Left renal cortex interstitium (tissue), 4 donors: ENCODE results near the gene GOT1. TPM values are rescaled to one million over a fixed set of nuclear protein-coding genes. Genes with fewer than 3 reads are reported as not detected.

Experiments used
- DNase-seq, 4 donors: peaks; one replicate each; pipeline ENCODE4 v3.0.0-alpha.2; 2013; ENCODE audit warnings: low read depth in 4 of 4, low spot score in 2 of 4, missing footprints in 1 of 4
- polyA plus RNA-seq, 4 donors: library from polyadenylated mRNA; unstranded; fragments of 120-200 nt; gene quantifications; one replicate each; pipeline ENCODE4 v1.2.1, GENCODE V29; 2013; ENCODE audit not compliant: insufficient read length in 4 of 4

The GOT1 gene
- polyA plus RNA-seq, 4 donors, result 73.5 to 92.3 (median 84.3) TPM

- no peak for DNase-seq
Observed at GRCh38 chr10:99399664-99400063, 30.8 kb downstream of the GOT1 start.

GRCh38 chr10:99396471-99396870 is 34.0 kb downstream of the GOT1 start:
- DNase-seq, result no peak

GRCh38 chr10:99395750-99396445 is 34.5 kb downstream of the GOT1 start:
- DNase-seq, result no peak

GRCh38 chr10:99394761-99395386 is 35.5 kb downstream of the GOT1 start:
- no peak for DNase-seq

- no peak for DNase-seq
Observed at GRCh38 chr10:99394256-99394655, 36.2 kb downstream of the GOT1 start.

GRCh38 chr10:99393683-99394082 is 36.7 kb downstream of the GOT1 start:
- DNase-seq, result no peak

GRCh38 chr10:99393036-99393435 is 37.4 kb downstream of the GOT1 start:
- no peak for DNase-seq

GRCh38 chr10:99391346-99391745 is 39.1 kb downstream of the GOT1 start:
- DNase-seq, result no peak

- no peak for DNase-seq
Observed at GRCh38 chr10:99389729-99390480, 40.5 kb downstream of the GOT1 start.

GRCh38 chr10:99387541-99387940 is 42.9 kb downstream of the GOT1 start:
- no peak for DNase-seq

- no peak for DNase-seq
Observed at GRCh38 chr10:99387071-99387470, 43.4 kb downstream of the GOT1 start.

- no peak for DNase-seq
Observed at GRCh38 chr10:99382176-99382575, 48.2 kb downstream of the GOT1 start.

GRCh38 chr10:99375426-99375825 is 55.0 kb downstream of the GOT1 start:
- no peak for DNase-seq

GRCh38 chr10:99374972-99375371 is 55.5 kb downstream of the GOT1 start:
- DNase-seq, result no peak

GRCh38 chr10:99374526-99374925 is 55.9 kb downstream of the GOT1 start:
- DNase-seq, result no peak

- no peak for DNase-seq
Observed at GRCh38 chr10:99372546-99373271, 57.7 kb downstream of the GOT1 start.

- DNase-seq, result no peak
Observed at GRCh38 chr10:99370993-99371392, 59.4 kb downstream of the GOT1 start.

- no peak for DNase-seq
Observed at GRCh38 chr10:99369551-99369950, 60.9 kb downstream of the GOT1 start.

- no peak for DNase-seq
Observed at GRCh38 chr10:99369126-99369525, 61.3 kb downstream of the GOT1 start.

- no peak for DNase-seq
Observed at GRCh38 chr10:99368646-99369045, 61.8 kb downstream of the GOT1 start.

GRCh38 chr10:99366666-99367065 is 63.8 kb downstream of the GOT1 start:
- DNase-seq, result no peak
